HG02852 (cell line): ENCODE data around the gene HSPB6.
"Not testable (repeated sequence)": the region's sequence is repeated elsewhere in the genome, so short reads cannot be mapped to it uniquely, and the experiment has no call there.

ENCODE experiments used
- ATAC-seq: cut with Tn5 transposase; IDR thresholded peaks from one replicate; pipeline ENCODE4 v1.9.1; 2021; ENCODE audit warnings: mild to moderate bottlenecking, moderate library complexity; ENCODE audit not compliant: unreplicated experiment

Gene HSPB6, protein sequence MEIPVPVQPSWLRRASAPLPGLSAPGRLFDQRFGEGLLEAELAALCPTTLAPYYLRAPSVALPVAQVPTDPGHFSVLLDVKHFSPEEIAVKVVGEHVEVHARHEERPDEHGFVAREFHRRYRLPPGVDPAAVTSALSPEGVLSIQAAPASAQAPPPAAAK

DNA sequence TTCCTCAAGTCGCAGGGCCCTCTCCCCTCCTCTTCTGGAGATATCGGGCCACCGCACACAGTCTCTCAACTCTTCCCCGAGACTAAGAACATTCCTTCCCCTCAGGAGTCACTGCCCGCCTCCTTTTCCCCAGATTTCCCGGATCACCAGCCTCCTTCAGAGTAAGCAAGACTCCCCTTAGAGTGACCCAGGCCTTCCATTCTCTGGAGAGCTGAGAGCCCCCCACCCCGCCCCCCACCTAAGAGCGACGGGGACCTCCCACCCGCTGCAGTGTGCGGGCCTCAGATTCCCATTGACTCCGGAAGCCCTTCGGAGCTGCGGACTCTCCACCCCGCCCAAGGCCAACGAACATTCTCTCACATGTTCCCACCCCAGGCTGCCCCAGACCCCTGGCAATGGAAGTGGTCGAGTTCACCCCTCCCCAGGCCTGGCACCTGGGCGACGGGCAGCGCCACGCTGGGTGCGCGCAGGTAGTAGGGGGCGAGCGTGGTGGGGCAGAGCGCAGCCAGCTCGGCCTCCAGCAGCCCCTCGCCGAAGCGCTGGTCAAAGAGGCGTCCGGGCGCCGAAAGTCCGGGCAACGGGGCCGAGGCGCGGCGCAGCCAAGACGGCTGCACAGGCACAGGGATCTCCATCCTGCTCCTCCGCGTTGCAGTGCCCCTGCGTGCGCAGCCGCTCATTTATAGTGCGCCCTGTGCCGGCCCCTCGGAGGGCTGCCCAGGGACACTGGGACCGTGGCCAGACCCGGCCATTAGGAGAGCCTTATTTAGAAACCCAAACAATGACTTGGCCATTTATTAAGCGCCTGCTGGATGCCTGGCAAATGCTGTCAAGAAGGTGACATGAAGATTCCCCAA lies at the start of gene HSPB6:
TSS of gene HSPB6 (minus strand) at position 653 of the 854 bp plus-strand sequence. CDS start at position 632, 21 bp downstream.
- no peak for ATAC-seq

DNA sequence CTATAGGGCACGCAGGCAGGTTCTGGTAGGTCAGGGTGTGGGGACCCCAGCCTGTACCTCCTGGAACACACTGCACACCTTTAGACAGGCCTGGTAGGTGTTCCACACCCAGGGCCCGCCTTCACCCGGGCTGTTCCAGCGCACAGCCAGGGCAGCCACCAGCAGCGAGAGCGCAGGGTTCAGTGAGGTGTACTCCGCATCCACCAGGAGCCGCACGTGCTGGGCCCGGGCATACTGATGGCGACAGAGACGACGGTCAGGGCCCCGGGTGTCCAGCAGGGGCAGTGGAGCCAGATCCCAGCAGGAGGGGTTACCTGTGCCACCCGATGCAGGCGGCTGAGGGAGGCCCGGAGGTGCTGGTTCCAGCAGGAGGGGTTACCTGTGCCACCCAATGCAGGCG lies 49.8 kb upstream of the HSPB6 start:
- no peak for ATAC-seq

DNA sequence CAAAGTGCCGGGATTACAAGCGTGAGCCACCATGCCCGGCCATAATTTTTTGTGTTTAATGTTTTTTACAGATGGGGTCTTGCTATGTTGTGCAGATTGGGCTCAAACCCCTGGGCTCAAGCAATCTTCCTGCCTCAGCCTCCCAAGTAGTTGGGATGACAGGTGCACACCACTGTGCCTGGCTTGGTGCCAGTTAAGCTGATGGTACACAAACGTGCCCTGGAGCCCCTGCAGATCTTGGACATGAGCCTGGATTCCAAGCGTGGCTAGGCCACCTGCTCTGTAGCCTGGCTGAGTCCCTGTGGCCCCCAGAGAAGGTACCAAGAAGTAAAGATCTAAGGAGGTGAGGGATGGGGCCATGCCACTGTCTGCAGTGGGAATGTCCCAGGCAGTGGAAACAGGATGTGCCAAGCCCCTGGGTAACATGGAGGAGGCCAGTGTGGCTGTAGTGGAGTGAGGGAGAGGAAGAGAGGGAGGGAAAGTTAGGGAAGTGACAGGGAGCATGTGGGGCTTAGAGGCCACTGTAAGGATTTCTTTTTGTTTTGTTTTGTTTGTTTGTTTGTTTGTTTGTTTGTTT lies 48.8 kb upstream of the HSPB6 start:
- no peak for ATAC-seq

GRCh38 chr19:35801828-35802227 lies 45.0 kb upstream of the HSPB6 start:
- ATAC-seq, result no peak

DNA sequence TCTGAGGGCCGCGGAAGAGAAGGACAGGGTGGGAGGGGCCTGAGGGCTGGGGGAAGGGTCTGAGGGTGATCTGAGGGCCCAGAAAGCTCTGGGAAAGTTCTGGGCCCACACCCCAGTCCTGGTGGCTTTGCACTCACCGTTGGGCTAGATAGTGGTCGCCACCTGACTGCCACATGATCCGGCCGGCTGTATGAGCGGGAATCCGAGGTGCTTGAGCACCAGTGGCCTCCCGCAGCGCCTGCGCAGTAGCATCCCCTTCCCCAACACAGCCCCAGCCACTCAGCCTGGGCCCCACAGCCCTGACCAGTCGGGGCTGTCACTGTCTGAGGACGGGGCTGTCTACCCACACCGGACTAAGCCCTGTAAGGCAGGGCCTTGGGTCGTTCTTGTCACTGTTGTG lies 40.8 kb upstream of the HSPB6 start:
- no peak for ATAC-seq

- no peak for ATAC-seq
These were observed 40.1 kb upstream of the HSPB6 start for GRCh38 chr19:35796645-35797542.

- not testable (repeated sequence) for ATAC-seq
These were observed 38.7 kb upstream of the HSPB6 start for GRCh38 chr19:35795564-35795963.

- no peak for ATAC-seq
These were observed 36.7 kb upstream of the HSPB6 start for GRCh38 chr19:35793381-35794165.

GRCh38 chr19:35792888-35793287 lies 36.1 kb upstream of the HSPB6 start:
- no peak for ATAC-seq

- no peak for ATAC-seq
These were observed 35.5 kb upstream of the HSPB6 start for GRCh38 chr19:35792312-35792711.

- ATAC-seq, result no peak
These were observed 35.0 kb upstream of the HSPB6 start for GRCh38 chr19:35791814-35792279.

DNA sequence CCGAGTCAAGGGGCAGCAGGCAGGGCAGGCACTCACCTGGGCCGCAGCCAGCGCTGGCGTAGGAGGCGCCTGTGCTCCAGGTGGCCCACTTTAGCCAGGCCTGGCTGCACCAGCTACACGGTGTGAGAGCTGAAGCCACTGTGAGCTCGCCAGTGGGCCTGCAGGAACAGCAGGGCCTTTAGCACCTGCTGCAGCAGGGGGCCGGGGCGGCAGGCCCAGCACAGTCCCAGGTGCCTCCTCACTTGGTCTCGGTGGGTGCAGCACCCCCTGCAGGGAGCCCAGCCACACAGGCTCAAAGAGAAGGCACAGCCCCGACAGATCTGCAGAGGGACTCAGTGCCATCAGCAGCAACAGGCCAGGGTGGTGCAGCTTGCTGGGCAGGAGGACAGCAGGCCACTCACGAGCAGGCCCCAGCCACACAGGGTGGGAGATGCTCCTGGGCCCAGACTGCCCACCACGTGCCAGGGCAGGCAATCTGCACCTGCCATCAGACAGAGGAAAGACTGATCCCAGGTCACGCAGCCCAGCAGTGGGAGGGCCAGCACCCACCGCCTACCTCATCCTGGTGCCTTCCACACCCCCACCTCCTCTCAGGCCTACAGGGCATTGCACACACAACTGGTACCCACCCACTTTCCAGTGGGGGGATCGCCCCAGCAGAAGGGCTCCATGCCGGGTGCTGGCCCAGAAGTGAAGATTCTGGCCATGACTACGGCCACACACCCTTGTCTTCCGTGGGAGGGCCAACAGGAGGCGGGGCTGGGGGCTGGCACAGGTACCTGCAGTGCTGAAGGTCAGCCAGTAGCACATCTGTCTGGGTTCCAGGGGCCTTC lies 34.4 kb upstream of the HSPB6 start:
- no peak for ATAC-seq

DNA sequence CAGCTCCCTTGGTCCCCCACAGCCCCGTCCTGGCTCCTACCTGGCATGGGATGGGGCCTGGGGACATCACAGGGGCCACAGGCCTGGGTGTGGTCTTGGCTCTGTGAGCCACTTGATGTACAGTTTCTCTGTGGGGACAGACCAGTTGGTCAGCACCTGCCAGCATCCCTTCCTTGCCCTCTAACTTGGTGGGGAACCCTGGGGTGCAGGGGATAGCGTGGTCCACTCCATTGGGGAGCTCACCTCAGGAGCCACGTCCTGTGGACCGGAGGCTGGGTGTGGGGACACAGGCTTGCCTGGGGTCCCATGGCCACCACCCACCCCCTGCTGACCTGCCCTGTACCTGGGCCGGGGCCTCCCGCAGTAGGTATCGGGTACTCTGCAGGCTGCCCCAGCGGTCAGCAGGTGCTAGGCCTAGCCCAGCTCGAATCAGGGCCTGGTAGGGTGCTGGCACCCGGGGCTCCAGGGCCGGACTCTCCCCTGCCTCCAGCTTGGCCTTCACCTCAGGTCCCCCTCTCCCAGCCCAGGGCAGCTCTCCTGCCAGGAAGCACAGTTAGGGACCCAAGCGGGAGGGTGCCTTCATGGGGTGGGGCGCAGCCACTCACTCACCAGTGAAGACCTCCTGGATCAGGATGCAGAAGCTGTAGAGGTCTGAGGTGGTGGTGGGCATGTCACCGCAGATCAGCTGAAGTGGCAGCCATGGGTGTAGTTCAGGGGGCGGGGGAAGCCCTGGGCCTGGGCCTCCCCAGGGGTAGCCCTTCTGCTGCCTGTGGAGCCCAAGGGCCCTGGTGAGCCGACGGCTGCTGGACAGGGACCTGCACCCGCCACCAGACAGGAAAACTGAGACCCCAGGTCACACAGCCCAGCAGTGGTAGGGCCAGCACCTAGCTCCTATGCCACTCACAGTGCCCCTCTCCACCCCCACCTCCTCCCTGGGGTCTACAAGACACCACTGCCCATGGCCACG lies 33.4 kb upstream of the HSPB6 start:
- ATAC-seq, result no peak

DNA sequence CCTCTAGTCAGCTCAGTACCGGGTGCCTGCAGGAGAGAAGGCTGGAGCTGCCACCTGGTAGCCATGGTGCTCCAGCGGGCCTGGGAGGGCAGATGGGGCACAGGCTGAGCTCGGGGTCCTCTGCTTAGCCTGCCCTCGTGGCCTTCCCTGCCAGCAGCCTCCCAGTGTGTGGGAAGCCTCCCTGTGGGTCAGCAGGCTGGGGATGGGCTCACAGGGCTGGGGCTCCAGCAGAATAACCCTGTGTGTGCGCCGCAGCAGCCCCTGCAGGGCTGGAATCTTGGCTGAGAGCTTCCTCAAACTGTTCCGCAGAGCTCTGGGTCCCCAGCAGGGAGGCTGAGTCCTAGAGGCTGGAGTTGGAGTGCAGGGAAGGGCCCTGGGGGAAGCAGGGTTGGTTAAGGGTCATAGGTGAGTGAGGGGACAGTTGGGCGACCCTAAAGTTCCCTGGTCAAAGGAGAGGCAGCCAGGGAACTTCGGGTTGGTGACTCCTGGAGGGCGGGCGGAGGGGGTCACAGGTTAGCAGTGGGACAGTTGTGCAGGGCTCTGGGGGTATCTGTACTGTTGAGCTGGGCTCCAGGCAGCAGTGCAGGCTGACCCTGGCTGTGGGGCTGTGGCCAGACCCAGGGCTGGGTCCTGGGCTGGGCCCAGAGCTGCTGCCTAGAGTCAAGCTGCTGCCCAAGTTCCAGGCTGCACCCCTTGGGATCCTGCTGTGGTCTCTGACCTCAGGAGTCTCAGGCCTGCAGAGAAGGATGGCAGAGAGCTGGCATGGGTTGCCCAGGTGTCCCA lies 32.6 kb upstream of the HSPB6 start:
- no peak for ATAC-seq

GRCh38 chr19:35788205-35788960 lies 31.6 kb upstream of the HSPB6 start:
- ATAC-seq, result no peak

DNA sequence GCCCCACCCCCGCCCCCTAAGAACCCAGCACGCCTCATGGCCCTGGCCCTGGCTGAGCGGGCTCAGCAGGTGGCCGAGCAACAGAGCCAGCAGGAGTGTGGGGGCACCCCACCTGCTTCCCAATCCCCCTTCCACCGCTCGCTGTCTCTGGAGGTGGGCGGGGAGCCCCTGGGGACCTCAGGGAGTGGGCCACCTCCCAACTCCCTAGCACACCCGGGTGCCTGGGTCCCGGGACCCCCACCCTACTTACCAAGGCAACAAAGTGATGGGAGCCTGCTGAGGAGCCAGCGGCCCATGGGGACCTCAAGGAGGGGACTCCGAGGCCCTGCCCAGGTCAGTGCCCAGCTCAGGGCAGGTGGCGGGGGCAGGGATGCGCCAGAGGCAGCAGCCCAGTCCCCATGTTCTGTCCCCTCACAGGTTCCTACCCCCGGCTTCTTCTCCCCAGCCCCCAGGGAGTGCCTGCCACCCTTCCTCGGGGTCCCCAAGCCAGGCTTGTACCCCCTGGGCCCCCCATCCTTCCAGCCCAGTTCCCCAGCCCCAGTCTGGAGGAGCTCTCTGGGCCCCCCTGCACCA lies 30.5 kb upstream of the HSPB6 start:
- ATAC-seq, result no peak
